ENCODE measurements around the gene TSPAN14. TPM values are rescaled to one million over a fixed set of nuclear protein-coding genes. Genes with fewer than 3 reads are reported as not detected.

The TSPAN14 gene
- total RNA-seq, 1 experiment from 2014 or later, result not detected

DNA sequence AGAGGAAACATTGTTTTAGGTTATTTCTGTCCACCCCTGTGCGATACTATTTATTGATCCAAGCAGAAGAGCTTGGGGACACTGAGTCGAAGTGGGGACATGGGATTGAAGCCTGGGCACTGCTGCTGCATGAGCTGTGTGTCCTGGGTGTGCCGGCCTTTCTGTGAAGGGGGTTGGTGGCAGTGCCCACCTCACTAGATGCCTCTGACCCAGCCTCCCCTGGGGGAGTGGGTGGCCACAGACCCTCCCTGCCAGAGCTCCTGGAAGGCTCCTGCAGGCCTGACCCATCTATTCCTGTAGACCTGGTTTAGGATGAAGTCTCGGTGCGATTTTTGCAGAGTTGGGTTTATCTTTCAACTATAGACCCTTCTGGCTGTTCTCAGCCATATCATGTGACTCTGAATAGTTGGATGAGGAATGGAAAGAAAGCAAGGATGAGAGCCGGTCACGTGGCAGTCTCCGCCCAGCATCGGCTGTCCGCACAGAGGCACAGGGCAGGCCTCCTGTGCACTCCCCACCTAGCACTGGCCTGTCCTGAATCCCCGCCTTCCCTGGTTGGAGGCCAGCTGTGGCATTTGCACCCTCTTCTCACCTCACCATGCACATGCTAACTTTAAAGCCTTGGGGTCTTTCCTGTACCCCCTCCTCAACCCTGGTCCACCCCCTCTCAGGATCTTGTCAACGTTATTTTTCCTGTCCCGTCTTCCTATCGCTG lies 66.0 kb downstream of the TSPAN14 start:
- TF ChIP-seq EZH2phosphoT487 (IDR thresholded peaks at IDR 0.05; ENCODE audit: borderline replicate concordance, low read length) (no peak), EZH2 (IDR thresholded peaks at IDR 0.05; ENCODE audit: low read length, unreplicated experiment) (no peak)
- TF ChIP-seq, protein P1, sequence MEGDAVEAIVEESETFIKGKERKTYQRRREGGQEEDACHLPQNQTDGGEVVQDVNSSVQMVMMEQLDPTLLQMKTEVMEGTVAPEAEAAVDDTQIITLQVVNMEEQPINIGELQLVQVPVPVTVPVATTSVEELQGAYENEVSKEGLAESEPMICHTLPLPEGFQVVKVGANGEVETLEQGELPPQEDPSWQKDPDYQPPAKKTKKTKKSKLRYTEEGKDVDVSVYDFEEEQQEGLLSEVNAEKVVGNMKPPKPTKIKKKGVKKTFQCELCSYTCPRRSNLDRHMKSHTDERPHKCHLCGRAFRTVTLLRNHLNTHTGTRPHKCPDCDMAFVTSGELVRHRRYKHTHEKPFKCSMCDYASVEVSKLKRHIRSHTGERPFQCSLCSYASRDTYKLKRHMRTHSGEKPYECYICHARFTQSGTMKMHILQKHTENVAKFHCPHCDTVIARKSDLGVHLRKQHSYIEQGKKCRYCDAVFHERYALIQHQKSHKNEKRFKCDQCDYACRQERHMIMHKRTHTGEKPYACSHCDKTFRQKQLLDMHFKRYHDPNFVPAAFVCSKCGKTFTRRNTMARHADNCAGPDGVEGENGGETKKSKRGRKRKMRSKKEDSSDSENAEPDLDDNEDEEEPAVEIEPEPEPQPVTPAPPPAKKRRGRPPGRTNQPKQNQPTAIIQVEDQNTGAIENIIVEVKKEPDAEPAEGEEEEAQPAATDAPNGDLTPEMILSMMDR (conservative IDR thresholded peaks at IDR 0.05; ENCODE audit: low read depth, low read length), result no peak
- no peaks in the 10 kb centered on the region for H3F3A ChIP-seq (ENCODE audit: low read length, unreplicated experiment)
- ChIA-PET CTCF (no interaction called here), POLR2A (ENCODE audit: unreplicated experiment) (no interaction called here)
- DNase-seq (no peak), ATAC-seq (no peak)
- no peaks in the 10 kb centered on the region for H3K9me3 ChIP-seq (ENCODE audit: low read length)
- H3K4me3 ChIP-seq (ENCODE audit: low read length), result no peak overlapping the region
- no peaks in the 10 kb centered on the region for H3K36me3 ChIP-seq (ENCODE audit: low read depth, low read length)
- no peak overlapping the region for H3K9ac ChIP-seq (ENCODE audit: low read length)
- H4K20me1 ChIP-seq (ENCODE audit: low read length), result no peaks in the 10 kb centered on the region
- no peak overlapping the region for H3K27ac ChIP-seq (ENCODE audit: low read length)
- H3K4me2 ChIP-seq (ENCODE audit: low read length), result no peak overlapping the region
- H3K4me1 ChIP-seq (ENCODE audit: insufficient read depth, low read length), result no peaks in the 10 kb centered on the region
- intact Hi-C loops (cut with micrococcal nuclease), result no loop called here
- H3K27me3 ChIP-seq (ENCODE audit: low read length), result no peaks in the 10 kb centered on the region
- H3K79me2 ChIP-seq (ENCODE audit: low read length), result no peaks in the 10 kb centered on the region
- H3K9me2 ChIP-seq (replicated peaks; ENCODE audit: low read length), result no peaks in the 10 kb centered on the region
- no TSS peak for BruUV-seq (replicated peaks)
- H2AFZ ChIP-seq (ENCODE audit: low read length), result no peak overlapping the region

DNA sequence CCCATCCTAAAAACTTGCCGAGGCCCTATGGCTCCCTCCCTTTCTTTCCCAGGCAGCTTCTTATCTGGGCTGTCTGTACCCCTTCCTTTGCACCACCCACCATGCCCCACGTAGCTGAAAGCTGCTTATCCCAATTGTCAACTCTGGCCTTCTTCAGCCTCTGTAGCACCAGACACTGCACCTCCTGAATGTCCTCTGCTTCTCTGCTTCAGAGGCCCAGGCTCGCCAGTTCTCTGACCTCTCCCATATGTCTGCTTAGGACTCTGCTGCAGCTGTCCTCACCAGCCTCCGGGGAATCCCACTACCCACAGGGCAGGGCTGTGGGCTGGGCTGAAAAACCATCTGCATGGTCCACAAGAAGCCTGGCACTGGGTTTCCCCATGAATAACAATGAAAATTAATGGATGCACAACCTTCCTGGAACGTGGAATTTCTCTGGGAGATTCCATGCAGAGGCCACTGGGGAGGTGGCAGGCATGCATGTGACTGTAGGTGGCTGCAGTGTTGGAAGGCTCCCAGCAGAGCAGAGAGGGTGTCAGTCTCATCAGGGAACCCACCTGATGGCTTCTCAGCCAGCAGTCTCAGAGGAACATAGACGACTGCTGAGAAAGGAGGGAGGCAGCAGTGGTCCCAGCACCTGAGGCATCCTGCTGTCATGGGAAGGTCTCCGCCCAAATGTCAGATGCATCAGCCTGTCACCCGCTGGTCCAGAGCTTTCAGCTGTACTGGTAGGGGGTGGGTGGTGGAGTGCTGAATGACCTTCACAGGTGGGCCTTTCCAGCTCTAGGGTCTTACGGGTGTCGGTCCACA lies 66.8 kb downstream of the TSPAN14 start:
- Histone ChIP-seq H3K27me3 (ENCODE audit: low read length) (no peaks in the 10 kb centered on the region), H2AFZ (ENCODE audit: low read length) (no peak overlapping the region), H3K9me3 (ENCODE audit: low read length) (no peaks in the 10 kb centered on the region), H3K4me2 (ENCODE audit: low read length) (no peak overlapping the region), H4K20me1 (ENCODE audit: low read length) (no peaks in the 10 kb centered on the region), H3K79me2 (ENCODE audit: low read length) (no peaks in the 10 kb centered on the region), H3K4me3 (ENCODE audit: low read length) (no peak overlapping the region), H3K27ac (ENCODE audit: low read length) (no peak overlapping the region), H3K9me2 (replicated peaks; ENCODE audit: low read length) (no peaks in the 10 kb centered on the region), H3K9ac (ENCODE audit: low read length) (no peak overlapping the region), H3K4me1 (ENCODE audit: insufficient read depth, low read length) (no peaks in the 10 kb centered on the region), H3F3A (ENCODE audit: low read length, unreplicated experiment) (no peaks in the 10 kb centered on the region), H3K36me3 (ENCODE audit: low read depth, low read length) (no peaks in the 10 kb centered on the region)
- POLR2A ChIA-PET (ENCODE audit: unreplicated experiment), result no interaction called here
- intact Hi-C loops (cut with micrococcal nuclease), result no loop called here
- BruUV-seq (replicated peaks), result no TSS peak
- no peak for DNase-seq
- CTCF ChIA-PET, result no interaction called here
- no peak for ATAC-seq
- no peak for TF ChIP-seq EZH2 (IDR thresholded peaks at IDR 0.05; ENCODE audit: low read length, unreplicated experiment)
- no peak for TF ChIP-seq EZH2phosphoT487 (IDR thresholded peaks at IDR 0.05; ENCODE audit: borderline replicate concordance, low read length)
- TF ChIP-seq, protein P1 (conservative IDR thresholded peaks at IDR 0.05; ENCODE audit: low read depth, low read length), result no peak

Measured in PC-3 (cell line).